HepG2 (cell line): Measurements from ENCODE around the gene CTTNBP2NL. TPM values are rescaled to one million over a fixed set of nuclear protein-coding genes. Genes with fewer than 3 reads are reported as not detected.
A peak's percentile ranks its signal among the peaks of the same experiment; 100 is the strongest.

Experiments
- ATAC-seq: fragments of 200-7000 bp; cut with Tn5 transposase; 3 replicates; pipeline ENCODE4 v1.9.1; 2020; ENCODE audit warnings: mild to moderate bottlenecking, moderate library complexity
- BruUV-seq: library from RNA; stranded (reverse); fragments of 400-500 nt; replicated peaks from 2 replicates; lab custom pipeline; 2021; lab: Mats Ljungman, UMichigan
- CTCF ChIA-PET: fragments of 300-600 bp; formaldehyde crosslinking; extraction: SDS; loops from one replicate; lab custom pipeline; 2021; ENCODE audit warnings: low total read pairs, inconsistent platforms, low intra/inter-chr PET ratio; lab: Yijun Ruan, JAX
- POLR2A ChIA-PET: fragments of 350-600 bp; sonication (Branson Sonifier 250); formaldehyde crosslinking; loops from one replicate; lab custom pipeline; 2020; ENCODE audit warnings: antibody characterized with exemption, inconsistent platforms; lab: Yijun Ruan, JAX
- DNase-seq: peaks from one replicate; pipeline ENCODE4 v3.0.0-alpha.2; 2015; ENCODE audit warnings: low spot score
- FAIRE-seq: peaks from 3 replicates; lab custom pipeline; 2011; peaks lifted over from hg19 to GRCh38; lab: Jason Lieb, UNC
- H2AFZ ChIP-seq: one replicate; pipeline ENCODE4 v1.6.1; 2011; ENCODE audit warnings: low read length, inconsistent platforms
- H3K27ac ChIP-seq: fragments of 300-600 bp; 3 replicates; pipeline ENCODE4 v1.8.0; 2011; ENCODE audit warnings: mixed run types, mild to moderate bottlenecking, mixed read lengths, low read length, inconsistent platforms; ENCODE audit not compliant: insufficient read depth; ENCODE audit errors: extremely low read length
- H3K27me3 ChIP-seq, 2 experiments: fragments of 200-600 bp in 1 of 2; 2 replicates in 1 of 2; 3 replicates in 1 of 2; pipeline versions ENCODE4 v1.6.0 to v1.8.0; 2011; ENCODE audit warnings: low read length in 2 of 2, mild to moderate bottlenecking in 2 of 2, moderate library complexity in 2 of 2, inconsistent platforms in 1 of 2; ENCODE audit not compliant: insufficient read depth in 2 of 2, control insufficient read depth in 1 of 2
- H3K36me3 ChIP-seq, 2 experiments: fragments of 200-600 bp in 1 of 2; replicated peaks in 1 of 2; 2 replicates in 1 of 2; 3 replicates in 1 of 2; pipeline versions ENCODE4 v1.5.1 to v1.8.0; 2011; ENCODE audit warnings: low read length in 2 of 2, inconsistent platforms in 1 of 2; ENCODE audit not compliant: insufficient read depth in 2 of 2, control insufficient read depth in 1 of 2
- H3K4me1 ChIP-seq: 2 replicates; pipeline ENCODE4 v1.5.1; 2012; ENCODE audit warnings: low read length, inconsistent platforms; ENCODE audit not compliant: insufficient read depth
- H3K4me2 ChIP-seq: 2 replicates; pipeline ENCODE4 v1.6.0; 2011; ENCODE audit warnings: low read depth, low read length, inconsistent platforms
- H3K4me3 ChIP-seq, 3 experiments: fragments of 200-600 bp in 1 of 3; sonication (generic), shearing (Covaris generic) in 1 of 3; replicated peaks in 1 of 3; 2 replicates each; pipeline ENCODE4 v1.5.1; 2011 to 2016; ENCODE audit warnings: low read length in 3 of 3, inconsistent platforms in 2 of 3, low read depth in 2 of 3, mild to moderate bottlenecking in 2 of 3, control low read depth in 1 of 3, mixed read lengths in 1 of 3; ENCODE audit not compliant: insufficient read depth in 1 of 3
- H3K79me2 ChIP-seq: one replicate; pipeline ENCODE4 v1.6.1; 2011; ENCODE audit warnings: low read length, inconsistent platforms; ENCODE audit not compliant: insufficient read depth
- H3K9ac ChIP-seq: 2 replicates; pipeline ENCODE4 v1.6.0; 2011; ENCODE audit warnings: mild to moderate bottlenecking, low read depth, low read length, inconsistent platforms; ENCODE audit not compliant: insufficient read depth
- H3K9me3 ChIP-seq: 2 replicates; pipeline ENCODE4 v1.5.1; 2012; ENCODE audit warnings: mild to moderate bottlenecking, low read length
- H4K20me1 ChIP-seq: 2 replicates; pipeline ENCODE4 v1.6.0; 2011; ENCODE audit warnings: inconsistent platforms, mild to moderate bottlenecking, low read length, moderate library complexity; ENCODE audit not compliant: insufficient read depth
- ETV6 ChIP-seq: sonication (generic); formaldehyde crosslinking; conservative IDR thresholded peaks from 2 replicates; pipeline ENCODE4 v1.4.0; 2020; ENCODE audit warnings: missing genetic modification reagents
- KDM2A ChIP-seq: sonication (generic); formaldehyde crosslinking; IDR thresholded peaks from 2 replicates; pipeline ENCODE4 v1.4.0; 2020; ENCODE audit warnings: low read depth, missing genetic modification reagents, borderline replicate concordance
- KMT2B ChIP-seq: IDR thresholded peaks from 2 replicates; pipeline ENCODE4 v1.6.1; 2016; ENCODE audit warnings: missing genetic modification reagents, missing compliant biosample characterization
- RAD21 ChIP-seq: fragments of 450-650 bp; formaldehyde crosslinking; IDR thresholded peaks from 2 replicates; pipeline ENCODE4 v1.5.0; 2020; ENCODE audit warnings: mild to moderate bottlenecking
- TCF7L2 ChIP-seq: IDR thresholded peaks from 2 replicates; pipeline ENCODE4 v1.6.1; 2011; ENCODE audit warnings: mild to moderate bottlenecking, low read depth, low read length, moderate library complexity
- ZFP41 ChIP-seq: sonication (generic); formaldehyde crosslinking; IDR thresholded peaks from 2 replicates; pipeline ENCODE4 v1.4.0; 2020; ENCODE audit warnings: mild to moderate bottlenecking, missing genetic modification reagents, borderline replicate concordance
- ZNF225 ChIP-seq: sonication (generic); formaldehyde crosslinking; IDR thresholded peaks from 2 replicates; pipeline ENCODE4 v1.4.0; 2020; ENCODE audit warnings: mild to moderate bottlenecking, missing genetic modification reagents
- ZNF335 ChIP-seq: sonication (generic); formaldehyde crosslinking; IDR thresholded peaks from 2 replicates; pipeline ENCODE4 v1.4.0; 2020; ENCODE audit warnings: missing genetic modification reagents
- ZNF510 ChIP-seq: sonication (generic); formaldehyde crosslinking; IDR thresholded peaks from 2 replicates; pipeline ENCODE4 v1.4.0; 2020; ENCODE audit warnings: low read depth, mild to moderate bottlenecking, missing genetic modification reagents
- ZNF674 ChIP-seq: sonication (generic); formaldehyde crosslinking; IDR thresholded peaks from 2 replicates; pipeline ENCODE4 v1.5.0; 2020; ENCODE audit warnings: low read depth, mild to moderate bottlenecking, missing genetic modification reagents
- WGBS: methylation state at CpG from one replicate; pipeline ENCODE4 v1.1.6; 2017; ENCODE audit warnings: low lambda C conversion rate; 5-methylcytosine and 5-hydroxymethylcytosine counted together
- in situ Hi-C: cut with HindIII; loops from 2 replicates; pipeline ENCODE4 v1.10.0; 2017; ENCODE audit warnings: low pct_unique_long_range_greater_than_20kb; ENCODE audit not compliant: extremely low pct_ligation_motif_present
- intact Hi-C: fragments of 100-400 bp; cut with micrococcal nuclease; formaldehyde crosslinking; loops from one replicate; pipeline ENCODE4 v1.10.0; 2022; ENCODE audit not compliant: unreplicated experiment
- polyA plus RNA-seq, 8 experiments: library from polyadenylated mRNA; depleted of rRNA in 3 of 8; stranded (reverse) in 7 of 8; unstranded in 1 of 8; fragments of >200 nt; fragmentation: Illumina TruSeq in 4 of 8; extraction: Trizol in 4 of 8; gene quantifications; 2 replicates each; pipeline versions ENCODE4 v1.2.1 to v1.2.3, GENCODE V29; 2011 to 2016; ENCODE audit warnings: low read depth in 4 of 8, missing spikeins in 1 of 8, mixed read lengths in 1 of 8; ENCODE audit not compliant: insufficient read depth in 1 of 8
- total RNA-seq, 5 experiments: library from RNA; depleted of rRNA; stranded (reverse); fragments of >200 nt; fragmentation: Illumina TruSeq; extraction: Trizol; gene quantifications; 2 replicates each; pipeline ENCODE4 v1.2.3, GENCODE V29; 2016; ENCODE audit warnings: low read depth in 1 of 5
- TF ChIP-seq, protein P1 (sequence below): sonication (generic); formaldehyde crosslinking; IDR thresholded peaks from 2 replicates; pipeline ENCODE4 v1.9.0; 2022; ENCODE audit warnings: low read depth, missing genetic modification reagents
- TF ChIP-seq, protein P2 (sequence below): sonication (generic); formaldehyde crosslinking; IDR thresholded peaks from 2 replicates; pipeline ENCODE4 v1.8.1; 2023; ENCODE audit warnings: mild to moderate bottlenecking, moderate library complexity, missing genetic modification reagents
- TF ChIP-seq, protein P3 (sequence below): sonication (generic); formaldehyde crosslinking; IDR thresholded peaks from 2 replicates; pipeline ENCODE4 v1.4.0; 2020; ENCODE audit warnings: mild to moderate bottlenecking, missing genetic modification reagents, borderline replicate concordance
- TF ChIP-seq, protein P4 (sequence below): sonication (generic); formaldehyde crosslinking; IDR thresholded peaks from 2 replicates; pipeline ENCODE4 v1.4.0; 2020; ENCODE audit warnings: missing genetic modification reagents

CTTNBP2NL gene
- total and polyA plus RNA-seq, 2 of the 13 experiments (the other 11 are each of a cell fraction or from before 2014, with no cell fraction given), result 2.1 to 4.1 TPM

DNA sequence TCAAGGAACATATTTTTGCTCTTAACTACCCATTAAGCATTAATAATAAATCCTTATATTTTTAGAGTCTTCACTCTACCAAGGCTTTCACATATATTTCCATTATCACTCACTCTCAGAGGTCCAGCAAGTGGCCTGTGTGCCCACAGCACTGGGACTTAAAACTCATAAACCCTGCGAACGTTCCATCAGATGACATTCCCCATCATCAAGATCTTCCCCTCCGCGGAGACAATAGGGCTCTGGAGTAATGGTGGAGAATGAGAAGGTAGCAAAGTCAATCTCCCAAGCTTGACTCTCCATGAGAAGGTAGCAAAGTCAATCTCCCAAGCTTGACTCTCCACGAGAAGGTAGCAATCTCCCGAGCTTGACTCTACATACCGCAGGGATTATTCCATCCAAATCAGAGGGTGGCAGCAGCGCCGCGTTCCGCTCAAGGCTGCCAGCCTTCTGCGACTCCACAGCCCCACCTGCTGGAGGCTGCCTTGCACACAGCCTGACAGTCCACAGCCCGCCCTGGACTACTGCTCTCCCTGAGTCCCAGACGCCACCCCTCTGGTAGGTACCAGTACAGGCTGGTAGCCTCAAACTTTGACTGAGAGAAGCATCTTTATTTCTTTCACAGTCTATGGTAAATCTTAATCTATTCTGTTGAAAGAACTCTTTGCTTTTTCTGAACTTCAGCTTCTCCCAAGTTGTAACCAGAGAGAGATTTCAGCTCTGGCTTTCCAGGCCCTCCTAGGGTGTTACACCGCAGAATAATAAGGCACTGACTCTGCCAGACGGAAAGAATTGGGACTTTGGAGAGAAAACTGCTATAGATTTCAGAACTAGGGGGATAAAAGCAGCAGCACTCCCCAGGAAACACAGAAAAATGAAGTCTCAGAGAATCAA is 26.4 kb upstream of the CTTNBP2NL start:
- peak; percentile 83 for FAIRE-seq
- ChIA-PET POLR2A (no interaction called here), CTCF (interaction anchor here (1.5 to 2.2 kb wide), 3 partner anchors 11 to 96 kb away, joined by 4 to 22 read pairs (median 10); no protein-coding TSS in a partner anchor)
- H3K27me3 ChIP-seq, result peaks cover 0 to 11% of the 10 kb centered on the region in 2 experiments; a peak in 1 of 5 replicates
- peak overlapping the region; percentile 14; the same call in 1 of the 2 replicates for H3K4me2 ChIP-seq
- intact Hi-C loops (loop anchor here (1.0 kb wide), 1 partner anchor 11 kb away; no protein-coding TSS in a partner anchor), in situ Hi-C loops (no loop called here)
- H3K79me2 ChIP-seq, result no peaks in the 10 kb centered on the region
- no peak overlapping the region for H3K9ac ChIP-seq
- no peaks in the 10 kb centered on the region for H3K9me3 ChIP-seq
- no peak overlapping the region for H3K27ac ChIP-seq
- no peak overlapping the region for H3K4me3 ChIP-seq
- H3K4me1 ChIP-seq, result no peaks in the 10 kb centered on the region
- no TSS peak for BruUV-seq
- 18% methylated on average over 8 of the region's 16 CpGs for WGBS
- DNase-seq, result peak; percentile 65
- no peaks in the 10 kb centered on the region; the same call in 1 of the 2 replicates for H4K20me1 ChIP-seq
- peak; percentile 100 for ATAC-seq
- H2AFZ ChIP-seq, result no peak overlapping the region
- H3K36me3 ChIP-seq, result no peaks in the 10 kb centered on the region
- TF ChIP-seq, protein P1, sequence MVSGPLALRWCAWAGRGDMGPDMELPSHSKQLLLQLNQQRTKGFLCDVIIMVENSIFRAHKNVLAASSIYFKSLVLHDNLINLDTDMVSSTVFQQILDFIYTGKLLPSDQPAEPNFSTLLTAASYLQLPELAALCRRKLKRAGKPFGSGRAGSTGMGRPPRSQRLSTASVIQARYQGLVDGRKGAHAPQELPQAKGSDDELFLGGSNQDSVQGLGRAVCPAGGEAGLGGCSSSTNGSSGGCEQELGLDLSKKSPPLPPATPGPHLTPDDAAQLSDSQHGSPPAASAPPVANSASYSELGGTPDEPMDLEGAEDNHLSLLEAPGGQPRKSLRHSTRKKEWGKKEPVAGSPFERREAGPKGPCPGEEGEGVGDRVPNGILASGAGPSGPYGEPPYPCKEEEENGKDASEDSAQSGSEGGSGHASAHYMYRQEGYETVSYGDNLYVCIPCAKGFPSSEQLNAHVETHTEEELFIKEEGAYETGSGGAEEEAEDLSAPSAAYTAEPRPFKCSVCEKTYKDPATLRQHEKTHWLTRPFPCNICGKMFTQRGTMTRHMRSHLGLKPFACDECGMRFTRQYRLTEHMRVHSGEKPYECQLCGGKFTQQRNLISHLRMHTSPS, result no peak
- no peak for TF ChIP-seq TCF7L2
- no peak for TF ChIP-seq ZNF674 (CRISPR knock-in tag)
- TF ChIP-seq, protein P2, sequence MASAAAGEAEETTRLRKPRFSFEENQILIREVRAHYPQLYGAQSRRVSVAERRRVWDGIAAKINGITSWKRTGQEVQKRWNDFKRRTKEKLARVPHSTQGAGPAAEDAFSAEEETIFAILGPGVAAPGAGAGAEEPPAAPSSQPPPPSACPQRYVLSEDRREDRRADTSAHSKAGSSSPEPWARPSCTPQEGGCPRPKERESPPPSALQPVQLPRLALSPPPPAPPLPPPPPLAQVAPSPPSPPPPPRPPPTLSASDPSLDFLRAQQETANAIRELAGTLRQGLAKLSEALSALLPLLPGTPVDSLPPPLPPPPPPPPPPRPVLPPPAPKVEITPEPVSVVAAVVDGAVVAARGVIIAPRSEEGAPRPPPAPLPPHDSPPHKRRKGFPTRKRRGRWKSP (CRISPR knock-in tag), result no peak
- no peak for TF ChIP-seq ZNF335
- TF ChIP-seq, protein P3, sequence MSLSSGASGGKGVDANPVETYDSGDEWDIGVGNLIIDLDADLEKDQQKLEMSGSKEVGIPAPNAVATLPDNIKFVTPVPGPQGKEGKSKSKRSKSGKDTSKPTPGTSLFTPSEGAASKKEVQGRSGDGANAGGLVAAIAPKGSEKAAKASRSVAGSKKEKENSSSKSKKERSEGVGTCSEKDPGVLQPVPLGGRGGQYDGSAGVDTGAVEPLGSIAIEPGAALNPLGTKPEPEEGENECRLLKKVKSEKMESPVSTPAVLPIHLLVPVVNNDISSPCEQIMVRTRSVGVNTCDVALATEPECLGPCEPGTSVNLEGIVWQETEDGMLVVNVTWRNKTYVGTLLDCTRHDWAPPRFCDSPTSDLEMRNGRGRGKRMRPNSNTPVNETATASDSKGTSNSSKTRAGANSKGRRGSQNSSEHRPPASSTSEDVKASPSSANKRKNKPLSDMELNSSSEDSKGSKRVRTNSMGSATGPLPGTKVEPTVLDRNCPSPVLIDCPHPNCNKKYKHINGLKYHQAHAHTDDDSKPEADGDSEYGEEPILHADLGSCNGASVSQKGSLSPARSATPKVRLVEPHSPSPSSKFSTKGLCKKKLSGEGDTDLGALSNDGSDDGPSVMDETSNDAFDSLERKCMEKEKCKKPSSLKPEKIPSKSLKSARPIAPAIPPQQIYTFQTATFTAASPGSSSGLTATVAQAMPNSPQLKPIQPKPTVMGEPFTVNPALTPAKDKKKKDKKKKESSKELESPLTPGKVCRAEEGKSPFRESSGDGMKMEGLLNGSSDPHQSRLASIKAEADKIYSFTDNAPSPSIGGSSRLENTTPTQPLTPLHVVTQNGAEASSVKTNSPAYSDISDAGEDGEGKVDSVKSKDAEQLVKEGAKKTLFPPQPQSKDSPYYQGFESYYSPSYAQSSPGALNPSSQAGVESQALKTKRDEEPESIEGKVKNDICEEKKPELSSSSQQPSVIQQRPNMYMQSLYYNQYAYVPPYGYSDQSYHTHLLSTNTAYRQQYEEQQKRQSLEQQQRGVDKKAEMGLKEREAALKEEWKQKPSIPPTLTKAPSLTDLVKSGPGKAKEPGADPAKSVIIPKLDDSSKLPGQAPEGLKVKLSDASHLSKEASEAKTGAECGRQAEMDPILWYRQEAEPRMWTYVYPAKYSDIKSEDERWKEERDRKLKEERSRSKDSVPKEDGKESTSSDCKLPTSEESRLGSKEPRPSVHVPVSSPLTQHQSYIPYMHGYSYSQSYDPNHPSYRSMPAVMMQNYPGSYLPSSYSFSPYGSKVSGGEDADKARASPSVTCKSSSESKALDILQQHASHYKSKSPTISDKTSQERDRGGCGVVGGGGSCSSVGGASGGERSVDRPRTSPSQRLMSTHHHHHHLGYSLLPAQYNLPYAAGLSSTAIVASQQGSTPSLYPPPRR (CRISPR knock-in tag), result no peak
- peak; percentile 72 for TF ChIP-seq KDM2A (CRISPR knock-in tag)
- TF ChIP-seq KMT2B (CRISPR knock-in tag), result no peak
- TF ChIP-seq, protein P4, sequence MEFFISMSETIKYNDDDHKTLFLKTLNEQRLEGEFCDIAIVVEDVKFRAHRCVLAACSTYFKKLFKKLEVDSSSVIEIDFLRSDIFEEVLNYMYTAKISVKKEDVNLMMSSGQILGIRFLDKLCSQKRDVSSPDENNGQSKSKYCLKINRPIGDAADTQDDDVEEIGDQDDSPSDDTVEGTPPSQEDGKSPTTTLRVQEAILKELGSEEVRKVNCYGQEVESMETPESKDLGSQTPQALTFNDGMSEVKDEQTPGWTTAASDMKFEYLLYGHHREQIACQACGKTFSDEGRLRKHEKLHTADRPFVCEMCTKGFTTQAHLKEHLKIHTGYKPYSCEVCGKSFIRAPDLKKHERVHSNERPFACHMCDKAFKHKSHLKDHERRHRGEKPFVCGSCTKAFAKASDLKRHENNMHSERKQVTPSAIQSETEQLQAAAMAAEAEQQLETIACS (CRISPR knock-in tag), result no peak
- TF ChIP-seq RAD21, result peak; percentile 85
- no peak for TF ChIP-seq ZFP41
- no peak for TF ChIP-seq ZNF225 (CRISPR knock-in tag)
- TF ChIP-seq ZNF510 (CRISPR knock-in tag), result no peak
- no peak for TF ChIP-seq ETV6 (CRISPR knock-in tag)
